ENCODE data around the gene FOSL2. TPM values are rescaled to one million over a fixed set of nuclear protein-coding genes. Genes with fewer than 3 reads are reported as not detected.
A peak's percentile ranks its signal among the peaks of the same experiment; 100 is the strongest.

The FOSL2 gene
- total RNA-seq, 2 experiments from 2014 or later, result 37.3 to 40.9 TPM

GRCh38 chr2:28391564-28392296 lies 928 bp upstream of the FOSL2 start:
- DNase-seq (peak; percentile 83), ATAC-seq (peak; percentile 40)
- Mint-ChIP-seq H3K27ac (peak overlapping the region; percentile 87), H3K27me3 (ENCODE audit: low read depth) (no peaks in the 10 kb centered on the region), H3K4me1 (ENCODE audit: low read depth) (peaks cover 23% of the 10 kb centered on the region), H3K4me3 (peak overlapping the region; percentile 81), H3K9me3 (ENCODE audit: insufficient read depth) (no peaks in the 10 kb centered on the region), H3K36me3 (ENCODE audit: low read depth) (peaks cover 9% of the 10 kb centered on the region)
- CTCF ChIA-PET, result interaction anchor here (0.6 to 4.8 kb wide), 12 partner anchors 9 to 688 kb away, joined by 3 to 16 read pairs (median 4); no protein-coding TSS in a partner anchor
- POLR2A ChIA-PET, result interaction anchor here (0.6 to 2.1 kb wide), 11 partner anchors 12 to 501 kb away, joined by 3 to 31 read pairs (median 5); partner anchors contain the start of genes BABAM2 and RBKS

GRCh38 chr2:28393114-28393836 lies 617 bp downstream of the FOSL2 start:
- no peak overlapping the region for H3K4me3 Mint-ChIP-seq
- H3K27me3 Mint-ChIP-seq (ENCODE audit: low read depth), result no peaks in the 10 kb centered on the region
- peak overlapping the region; percentile 96 for H3K27ac Mint-ChIP-seq
- POLR2A ChIA-PET, result interaction anchor here (0.6 to 2.1 kb wide), 13 partner anchors 10 to 503 kb away, joined by 3 to 31 read pairs (median 3); partner anchors contain the start of genes BABAM2, PPP1CB and RBKS
- CTCF ChIA-PET, result interaction anchor here (1.2 to 4.8 kb wide), 3 partner anchors 15 to 709 kb away, joined by 4 to 16 read pairs (median 4); no protein-coding TSS in a partner anchor
- no peaks in the 10 kb centered on the region for H3K9me3 Mint-ChIP-seq (ENCODE audit: insufficient read depth)
- DNase-seq, result peak; percentile 66
- ATAC-seq, result peak; percentile 3
- peaks cover 17% of the 10 kb centered on the region for H3K36me3 Mint-ChIP-seq (ENCODE audit: low read depth)
- peaks cover 27% of the 10 kb centered on the region for H3K4me1 Mint-ChIP-seq (ENCODE audit: low read depth)

- peaks cover 22% of the 10 kb centered on the region for H3K4me1 Mint-ChIP-seq (ENCODE audit: low read depth)
- H3K27me3 Mint-ChIP-seq (ENCODE audit: low read depth), result no peaks in the 10 kb centered on the region
- CTCF ChIA-PET, result interaction anchor here (3.3 kb wide), 1 partner anchor 12 kb away, joined by 11 read pairs; no protein-coding TSS in a partner anchor
- no peaks in the 10 kb centered on the region for H3K9me3 Mint-ChIP-seq (ENCODE audit: insufficient read depth)
- DNase-seq, result no peak
- ATAC-seq, result no peak
- POLR2A ChIA-PET, result no interaction called here
- peak overlapping the region; percentile 83 for H3K27ac Mint-ChIP-seq
- no peak overlapping the region for H3K4me3 Mint-ChIP-seq
- H3K36me3 Mint-ChIP-seq (ENCODE audit: low read depth), result peaks cover 23% of the 10 kb centered on the region
Observed at GRCh38 chr2:28394331-28394877, 1.7 kb downstream of the FOSL2 start.

GRCh38 chr2:28394997-28395333 lies 2.3 kb downstream of the FOSL2 start:
- Mint-ChIP-seq H3K4me1 (ENCODE audit: low read depth) (peaks cover 18% of the 10 kb centered on the region), H3K9me3 (ENCODE audit: insufficient read depth) (no peaks in the 10 kb centered on the region), H3K36me3 (ENCODE audit: low read depth) (peaks cover 25% of the 10 kb centered on the region), H3K27ac (peak overlapping the region; percentile 83), H3K27me3 (ENCODE audit: low read depth) (no peaks in the 10 kb centered on the region), H3K4me3 (no peak overlapping the region)
- POLR2A ChIA-PET, result no interaction called here
- ATAC-seq (no peak), DNase-seq (no peak)
- CTCF ChIA-PET, result interaction anchor here (3.3 kb wide), 1 partner anchor 11 kb away, joined by 11 read pairs; no protein-coding TSS in a partner anchor

GRCh38 chr2:28395334-28396061 lies 2.8 kb downstream of the FOSL2 start:
- no peak for DNase-seq
- Mint-ChIP-seq H3K9me3 (ENCODE audit: insufficient read depth) (no peaks in the 10 kb centered on the region), H3K27ac (no peak overlapping the region), H3K27me3 (ENCODE audit: low read depth) (no peaks in the 10 kb centered on the region), H3K4me3 (no peak overlapping the region), H3K36me3 (ENCODE audit: low read depth) (peaks cover 28% of the 10 kb centered on the region), H3K4me1 (ENCODE audit: low read depth) (peaks cover 20% of the 10 kb centered on the region)
- ChIA-PET POLR2A (interaction anchor here (0.6 kb wide), 1 partner anchor 359 kb away, joined by 3 read pairs; no protein-coding TSS in a partner anchor), CTCF (interaction anchor here (3.3 kb wide), 1 partner anchor 11 kb away, joined by 11 read pairs; no protein-coding TSS in a partner anchor)
- ATAC-seq, result no peak

GRCh38 chr2:28397043-28397381 lies 4.4 kb downstream of the FOSL2 start:
- ATAC-seq (no peak), DNase-seq (no peak)
- ChIA-PET POLR2A (interaction anchor here (1.0 to 1.2 kb wide), 2 partner anchors 11 to 13 kb away, joined by 3 read pairs; no protein-coding TSS in a partner anchor), CTCF (interaction anchor here (1.0 to 3.3 kb wide), 2 partner anchors 9 to 624 kb away, joined by 3 to 11 read pairs; no protein-coding TSS in a partner anchor)
- Mint-ChIP-seq H3K4me3 (no peak overlapping the region), H3K9me3 (ENCODE audit: insufficient read depth) (no peaks in the 10 kb centered on the region), H3K27ac (no peak overlapping the region), H3K36me3 (ENCODE audit: low read depth) (peaks cover 36% of the 10 kb centered on the region), H3K27me3 (ENCODE audit: low read depth) (no peaks in the 10 kb centered on the region), H3K4me1 (ENCODE audit: low read depth) (peaks cover 31% of the 10 kb centered on the region)

GRCh38 chr2:28398101-28398834 lies 5.6 kb downstream of the FOSL2 start:
- ChIA-PET CTCF (no interaction called here), POLR2A (no interaction called here)
- DNase-seq (no peak), ATAC-seq (no peak)
- Mint-ChIP-seq H3K9me3 (ENCODE audit: insufficient read depth) (no peaks in the 10 kb centered on the region), H3K27ac (peak overlapping the region; percentile 6), H3K36me3 (ENCODE audit: low read depth) (peaks cover 39% of the 10 kb centered on the region), H3K27me3 (ENCODE audit: low read depth) (no peaks in the 10 kb centered on the region), H3K4me3 (no peak overlapping the region), H3K4me1 (ENCODE audit: low read depth) (peaks cover 44% of the 10 kb centered on the region)

- DNase-seq (no peak), ATAC-seq (no peak)
- H3K9me3 Mint-ChIP-seq (ENCODE audit: insufficient read depth), result no peaks in the 10 kb centered on the region
- H3K27ac Mint-ChIP-seq, result no peak overlapping the region
- no peak overlapping the region for H3K4me3 Mint-ChIP-seq
- no peaks in the 10 kb centered on the region for H3K27me3 Mint-ChIP-seq (ENCODE audit: low read depth)
- ChIA-PET CTCF (no interaction called here), POLR2A (no interaction called here)
- peaks cover 53% of the 10 kb centered on the region for H3K4me1 Mint-ChIP-seq (ENCODE audit: low read depth)
- H3K36me3 Mint-ChIP-seq (ENCODE audit: low read depth), result peaks cover 46% of the 10 kb centered on the region
Observed at GRCh38 chr2:28399289-28399688, 6.6 kb downstream of the FOSL2 start.

GRCh38 chr2:28399956-28400355 lies 7.3 kb downstream of the FOSL2 start:
- POLR2A ChIA-PET, result no interaction called here
- Mint-ChIP-seq H3K36me3 (ENCODE audit: low read depth) (peaks cover 46% of the 10 kb centered on the region), H3K27me3 (ENCODE audit: low read depth) (no peaks in the 10 kb centered on the region), H3K4me1 (ENCODE audit: low read depth) (peaks cover 57% of the 10 kb centered on the region), H3K4me3 (no peak overlapping the region), H3K9me3 (ENCODE audit: insufficient read depth) (no peaks in the 10 kb centered on the region), H3K27ac (no peak overlapping the region)
- ATAC-seq (no peak), DNase-seq (no peak)
- CTCF ChIA-PET, result no interaction called here

GRCh38 chr2:28400419-28400818 lies 7.8 kb downstream of the FOSL2 start:
- Mint-ChIP-seq H3K9me3 (ENCODE audit: insufficient read depth) (no peaks in the 10 kb centered on the region), H3K4me3 (no peak overlapping the region), H3K27me3 (ENCODE audit: low read depth) (no peaks in the 10 kb centered on the region), H3K36me3 (ENCODE audit: low read depth) (peaks cover 51% of the 10 kb centered on the region), H3K27ac (no peak overlapping the region), H3K4me1 (ENCODE audit: low read depth) (peaks cover 60% of the 10 kb centered on the region)
- DNase-seq (no peak), ATAC-seq (no peak)
- CTCF ChIA-PET, result interaction anchor here (1.1 to 1.6 kb wide), 2 partner anchors 14 to 53 kb away, joined by 3 to 4 read pairs; no protein-coding TSS in a partner anchor
- POLR2A ChIA-PET, result interaction anchor here (1.4 kb wide), 1 partner anchor 9 kb away, joined by 4 read pairs; no protein-coding TSS in a partner anchor
